Fibroblast of the conjunctiva (primary cell): Measurements from ENCODE around the gene ANKRD6.
"Not testable (repeated sequence)": the region's sequence is repeated elsewhere in the genome, so short reads cannot be mapped to it uniquely, and the experiment has no call there.

Experiments
- DNase-seq: peaks from one replicate; pipeline ENCODE4 v3.0.0-alpha.2; 2010; ENCODE audit warnings: low read depth

ANKRD6 gene

GRCh38 chr6:89432875-89433251 lies at the start of gene ANKRD6:
Gene ANKRD6 (plus strand): TSS chr6:89433152. CDS start chr6:89566977, 133,825 bp downstream.
- peak; percentile 20 for DNase-seq

GRCh38 chr6:89385156-89385667 lies 47.7 kb upstream of the ANKRD6 start:
- DNase-seq: no peak

- no peak for DNase-seq
Measured at GRCh38 chr6:89385846-89386245, 47.1 kb upstream of the ANKRD6 start.

- no peak for DNase-seq
Measured at GRCh38 chr6:89386917-89387491, 45.9 kb upstream of the ANKRD6 start.

GRCh38 chr6:89387516-89388201 lies 45.3 kb upstream of the ANKRD6 start:
- no peak for DNase-seq

- DNase-seq: no peak
Measured at GRCh38 chr6:89388846-89389245, 44.1 kb upstream of the ANKRD6 start.

GRCh38 chr6:89392823-89393222 lies 40.1 kb upstream of the ANKRD6 start:
- no peak for DNase-seq

GRCh38 chr6:89393659-89394058 lies 39.3 kb upstream of the ANKRD6 start:
- no peak for DNase-seq

GRCh38 chr6:89397884-89398283 lies 35.1 kb upstream of the ANKRD6 start:
- not testable (repeated sequence) for DNase-seq

- DNase-seq: no peak
Measured at GRCh38 chr6:89398762-89399525, 34.0 kb upstream of the ANKRD6 start.

- no peak for DNase-seq
Measured at GRCh38 chr6:89400050-89400449, 32.9 kb upstream of the ANKRD6 start.

- no peak for DNase-seq
Measured at GRCh38 chr6:89400912-89401399, 32.0 kb upstream of the ANKRD6 start.

GRCh38 chr6:89402776-89403175 lies 30.2 kb upstream of the ANKRD6 start:
- DNase-seq: no peak

GRCh38 chr6:89404512-89404911 lies 28.4 kb upstream of the ANKRD6 start:
- DNase-seq: no peak

GRCh38 chr6:89406141-89406540 lies 26.8 kb upstream of the ANKRD6 start:
- no peak for DNase-seq

GRCh38 chr6:89409461-89410035 lies 23.4 kb upstream of the ANKRD6 start:
- DNase-seq: no peak

- no peak for DNase-seq
Measured at GRCh38 chr6:89410231-89410761, 22.7 kb upstream of the ANKRD6 start.

GRCh38 chr6:89410788-89411144 lies 22.2 kb upstream of the ANKRD6 start:
- no peak for DNase-seq

GRCh38 chr6:89411145-89412070 lies 21.5 kb upstream of the ANKRD6 start:
- DNase-seq: no peak

GRCh38 chr6:89412071-89413005 lies 20.6 kb upstream of the ANKRD6 start, which contains the start of gene RRAGD:
Gene RRAGD (minus strand): TSS chr6:89412273. CDS start chr6:89411993, 280 bp downstream.
- DNase-seq: no peak
